Fibroblast of upper back skin (primary cell): ENCODE measurements around the gene PLAAT4.
A peak's percentile ranks its signal among the peaks of the same experiment; 100 is the strongest.
"Not testable (repeated sequence)": the region's sequence is repeated elsewhere in the genome, so short reads cannot be mapped to it uniquely, and the experiment has no call there.

Source experiments
- DNase-seq: peaks from one replicate; pipeline ENCODE4 v3.0.0-alpha.2; 2013

The PLAAT4 gene

GRCh38 chr11:63511048-63511748 is 25.4 kb upstream of the PLAAT4 start:
- no peak for DNase-seq

- no peak for DNase-seq
Observed at GRCh38 chr11:63512816-63513215, 23.8 kb upstream of the PLAAT4 start.

GRCh38 chr11:63516109-63516508 is 20.5 kb upstream of the PLAAT4 start:
- DNase-seq: no peak

GRCh38 chr11:63517156-63517555 is 19.5 kb upstream of the PLAAT4 start:
- no peak for DNase-seq

- peak; percentile 33 for DNase-seq
Observed at GRCh38 chr11:63518548-63518947, 18.1 kb upstream of the PLAAT4 start.

- no peak for DNase-seq
Observed at GRCh38 chr11:63520606-63521170, 15.9 kb upstream of the PLAAT4 start.

- DNase-seq: no peak
Observed at GRCh38 chr11:63521896-63522295, 14.7 kb upstream of the PLAAT4 start.

GRCh38 chr11:63523151-63523550 is 13.5 kb upstream of the PLAAT4 start:
- DNase-seq: no peak

- DNase-seq: no peak
Observed at GRCh38 chr11:63527667-63528066, 8.9 kb upstream of the PLAAT4 start.

- DNase-seq: not testable (repeated sequence)
Observed at GRCh38 chr11:63528156-63528555, 8.5 kb upstream of the PLAAT4 start.

GRCh38 chr11:63528729-63529278 is 7.8 kb upstream of the PLAAT4 start:
- DNase-seq: not testable (repeated sequence)

GRCh38 chr11:63529373-63529772 is 7.2 kb upstream of the PLAAT4 start:
- not testable (repeated sequence) for DNase-seq

- no peak for DNase-seq
Observed at GRCh38 chr11:63530021-63530420, 6.6 kb upstream of the PLAAT4 start.

- DNase-seq: peak; percentile 79
Observed at GRCh38 chr11:63531074-63531792, 5.4 kb upstream of the PLAAT4 start.

GRCh38 chr11:63532117-63532516 is 4.5 kb upstream of the PLAAT4 start:
- no peak for DNase-seq

GRCh38 chr11:63532799-63533475 is 3.7 kb upstream of the PLAAT4 start:
- no peak for DNase-seq

- no peak for DNase-seq
Observed at GRCh38 chr11:63534076-63534475, 2.5 kb upstream of the PLAAT4 start.

GRCh38 chr11:63534895-63535461 is 1.6 kb upstream of the PLAAT4 start:
- no peak for DNase-seq

GRCh38 chr11:63535734-63536133 is 874 bp upstream of the PLAAT4 start:
- DNase-seq: no peak

- DNase-seq: peak; percentile 69
Observed at GRCh38 chr11:63537293-63538101, 889 bp downstream of the PLAAT4 start.

GRCh38 chr11:63542506-63542905 is 5.9 kb downstream of the PLAAT4 start:
- DNase-seq: not testable (repeated sequence)

- DNase-seq: no peak
Observed at GRCh38 chr11:63543711-63544110, 7.1 kb downstream of the PLAAT4 start.
